ENCODE results near the gene TEX14. TPM values are rescaled to one million over a fixed set of nuclear protein-coding genes. Genes with fewer than 3 reads are reported as not detected.

Gene TEX14
- total RNA-seq = under 1 TPM in 3 of 6 experiments, not detected in 3; 0.04 to 0.12 (median 0.09) TPM
- long read RNA-seq = 0 reads

GRCh38 chr17:58691701-58692238 lies at the start of gene TEX14:
Gene TEX14, minus strand, starts transcription at chr17:58692045. Its CDS starts 40,044 bp downstream, at chr17:58652001.
- H3K27ac ChIP-seq = peak within 1 kb of the TSS; percentile 13 to 49 (median 39)

GRCh38 chr17:58741121-58741625 lies 49.3 kb upstream of the TEX14 start:
- Histone ChIP-seq H3K4me3 (no peak overlapping the region), H3K9me3 (no peaks in the 10 kb centered on the region), H3K4me1 (peaks cover 0 to 5% (median 0%) of the 10 kb centered on the region in 4 donors), H3K36me3 (no peaks in the 10 kb centered on the region), H3K27ac (peak overlapping the region in 2 of 3 donors; percentile 50 to 51), H3K27me3 (no peaks in the 10 kb centered on the region)
- peak; percentile 89 to 98 (median 94) for ATAC-seq
- TF ChIP-seq CTCF (IDR thresholded peaks at IDR 0.05) (no peak), POLR2A (IDR thresholded peaks at IDR 0.05) (no peak)
- DNase-seq = no peak
- WGBS (ENCODE audit: insufficient coverage, low coverage, low lambda C conversion rate, missing lambda C conversion rate) = 46% methylated on average over 8 of the region's 8 CpGs
- intact Hi-C loops (cut with DNase I) = no loop called here

More at GRCh38 chr17:58691701-58692238, at the start of gene TEX14:
- H3K27me3 ChIP-seq = no peaks in the 10 kb centered on the region
- DNase-seq (no peak), ATAC-seq (no peak)
- H3K4me1 ChIP-seq = no peaks in the 10 kb centered on the region
- peaks cover 0 to 6% (median 0%) of the 10 kb centered on the region in 4 donors for H3K36me3 ChIP-seq
- H3K4me3 ChIP-seq = peak within 1 kb of the TSS; percentile 57 to 83 (median 68)
- intact Hi-C loops (cut with DNase I) = no loop called here
- no peaks in the 10 kb centered on the region for H3K9me3 ChIP-seq
- 89% methylated on average over 2 of the region's 19 CpGs for WGBS (ENCODE audit: insufficient coverage, low coverage, low lambda C conversion rate, missing lambda C conversion rate)
- no peak for TF ChIP-seq CTCF (IDR thresholded peaks at IDR 0.05)
- TF ChIP-seq POLR2A (IDR thresholded peaks at IDR 0.05) = no peak

GRCh38 chr17:58734811-58735210 lies 43.0 kb upstream of the TEX14 start:
- Histone ChIP-seq H3K4me3 (no peak overlapping the region), H3K36me3 (no peaks in the 10 kb centered on the region), H3K4me1 (no peaks in the 10 kb centered on the region), H3K9me3 (no peaks in the 10 kb centered on the region), H3K27ac (no peak overlapping the region), H3K27me3 (no peaks in the 10 kb centered on the region)
- WGBS (ENCODE audit: insufficient coverage, low coverage, low lambda C conversion rate, missing lambda C conversion rate) = 83% methylated on average over 3 of the region's 3 CpGs
- no peak for ATAC-seq
- TF ChIP-seq CTCF (IDR thresholded peaks at IDR 0.05) (no peak), POLR2A (IDR thresholded peaks at IDR 0.05) (no peak)
- intact Hi-C loops (cut with DNase I) = no loop called here
- DNase-seq = no peak

GRCh38 chr17:58734040-58734439 lies 42.2 kb upstream of the TEX14 start:
- Histone ChIP-seq H3K9me3 (no peaks in the 10 kb centered on the region), H3K27ac (no peak overlapping the region), H3K4me3 (no peak overlapping the region), H3K4me1 (no peaks in the 10 kb centered on the region), H3K27me3 (no peaks in the 10 kb centered on the region), H3K36me3 (no peaks in the 10 kb centered on the region)
- intact Hi-C loops (cut with DNase I) = no loop called here
- DNase-seq = no peak
- no peak for ATAC-seq
- 55% methylated on average over 3 of the region's 3 CpGs for WGBS (ENCODE audit: insufficient coverage, low coverage, low lambda C conversion rate, missing lambda C conversion rate)
- TF ChIP-seq POLR2A (IDR thresholded peaks at IDR 0.05) = no peak
- TF ChIP-seq CTCF (IDR thresholded peaks at IDR 0.05) = no peak
